PC-3 (cell line): ENCODE data around the gene HRH2. TPM values are rescaled to one million over a fixed set of nuclear protein-coding genes. Genes with fewer than 3 reads are reported as not detected.

Source experiments
- ATAC-seq: fragments of 200-7000 bp; cut with Tn5 transposase; 2 replicates; pipeline ENCODE4 v1.9.1; 2020; ENCODE audit warnings: mild to moderate bottlenecking, moderate library complexity
- BruUV-seq: library from RNA; stranded (reverse); fragments of 400-500 nt; replicated peaks from 2 replicates; lab custom pipeline; 2021; lab: Mats Ljungman, UMichigan
- CTCF ChIA-PET: fragments of 300-600 bp; sonication (Branson Sonifier 250); formaldehyde crosslinking; loops from one replicate; lab custom pipeline; 2022; ENCODE audit warnings: antibody characterized with exemption; lab: Charles Lee
- POLR2A ChIA-PET: fragments of 300-600 bp; sonication (Branson Sonifier 250); formaldehyde crosslinking; loops from one replicate; lab custom pipeline; 2022; ENCODE audit warnings: antibody characterized with exemption; ENCODE audit not compliant: unreplicated experiment; lab: Charles Lee
- DNase-seq: peaks from one replicate; pipeline ENCODE4 v3.0.0-alpha.2; 2015
- H2AFZ ChIP-seq: fragments of 300-600 bp; sonication (generic); 2 replicates; pipeline ENCODE4 v1.6.0; 2016; ENCODE audit warnings: antibody characterized with exemption, low read length
- H3F3A ChIP-seq: fragments of 300-600 bp; sonication (generic); one replicate; pipeline ENCODE4 v1.6.0; 2017; ENCODE audit warnings: antibody characterized with exemption, low read length, control low read depth, mild to moderate bottlenecking; ENCODE audit not compliant: unreplicated experiment
- H3K27ac ChIP-seq: fragments of 300-600 bp; sonication (generic); 2 replicates; pipeline ENCODE4 v1.5.1; 2016; ENCODE audit warnings: mild to moderate bottlenecking, low read length
- H3K27me3 ChIP-seq: fragments of 300-600 bp; sonication (generic); 2 replicates; pipeline ENCODE4 v1.6.1; 2016; ENCODE audit warnings: low read length, mixed read lengths
- H3K36me3 ChIP-seq: fragments of 300-600 bp; sonication (generic); 2 replicates; pipeline ENCODE4 v1.6.1; 2016; ENCODE audit warnings: low read depth, mixed run types, low read length, mixed read lengths
- H3K4me1 ChIP-seq: fragments of 300-600 bp; sonication (generic); 2 replicates; pipeline ENCODE4 v1.5.1; 2016; ENCODE audit warnings: low read length; ENCODE audit not compliant: insufficient read depth
- H3K4me2 ChIP-seq: fragments of 300-600 bp; sonication (generic); 2 replicates; pipeline ENCODE4 v1.6.0; 2016; ENCODE audit warnings: low read length
- H3K4me3 ChIP-seq: fragments of 300-600 bp; sonication (generic); 2 replicates; pipeline ENCODE4 v1.5.1; 2016; ENCODE audit warnings: mild to moderate bottlenecking, low read length, mixed read lengths
- H3K79me2 ChIP-seq: fragments of 300-600 bp; sonication (generic); 2 replicates; pipeline ENCODE4 v1.6.1; 2017; ENCODE audit warnings: low read length, mixed read lengths
- H3K9ac ChIP-seq: fragments of 300-600 bp; sonication (generic); 2 replicates; pipeline ENCODE4 v1.6.0; 2016; ENCODE audit warnings: mild to moderate bottlenecking, low read length
- H3K9me2 ChIP-seq: fragments of 300-600 bp; sonication (generic); replicated peaks from 2 replicates; pipeline ENCODE4 v1.6.1; 2016; ENCODE audit warnings: mixed run types, low read length, mixed read lengths
- H3K9me3 ChIP-seq: fragments of 300-600 bp; sonication (generic); 2 replicates; pipeline ENCODE4 v1.6.1; 2016; ENCODE audit warnings: low read length, mixed read lengths
- H4K20me1 ChIP-seq: fragments of 300-600 bp; sonication (generic); 2 replicates; pipeline ENCODE4 v1.6.1; 2016; ENCODE audit warnings: low read length, mixed read lengths
- CTCF ChIP-seq: fragments of 300-600 bp; sonication (generic); conservative IDR thresholded peaks from 2 replicates; pipeline ENCODE4 v1.5.1; 2017; ENCODE audit warnings: antibody characterized with exemption, low read depth, mild to moderate bottlenecking, low read length
- EZH2 ChIP-seq: fragments of 300-600 bp; sonication (generic); IDR thresholded peaks from one replicate; pipeline ENCODE4 v1.6.1; 2017; ENCODE audit warnings: antibody characterized with exemption, mild to moderate bottlenecking, low read length; ENCODE audit not compliant: unreplicated experiment
- EZH2phosphoT487 ChIP-seq: fragments of 300-600 bp; sonication (generic); IDR thresholded peaks from 2 replicates; pipeline ENCODE4 v1.6.1; 2018; ENCODE audit warnings: mild to moderate bottlenecking, antibody characterized with exemption, low read length, borderline replicate concordance
- intact Hi-C: fragments of 100-400 bp; cut with micrococcal nuclease; formaldehyde crosslinking; loops from 2 replicates; pipeline ENCODE4 v1.9.0; 2023
- total RNA-seq: library from RNA; depleted of rRNA; stranded (reverse); fragments of >200 nt; gene quantifications from 2 replicates; pipeline ENCODE4 v1.2.3, GENCODE V29; 2014

The HRH2 gene
- total RNA-seq, 1 experiment from 2014 or later: not detected

DNA sequence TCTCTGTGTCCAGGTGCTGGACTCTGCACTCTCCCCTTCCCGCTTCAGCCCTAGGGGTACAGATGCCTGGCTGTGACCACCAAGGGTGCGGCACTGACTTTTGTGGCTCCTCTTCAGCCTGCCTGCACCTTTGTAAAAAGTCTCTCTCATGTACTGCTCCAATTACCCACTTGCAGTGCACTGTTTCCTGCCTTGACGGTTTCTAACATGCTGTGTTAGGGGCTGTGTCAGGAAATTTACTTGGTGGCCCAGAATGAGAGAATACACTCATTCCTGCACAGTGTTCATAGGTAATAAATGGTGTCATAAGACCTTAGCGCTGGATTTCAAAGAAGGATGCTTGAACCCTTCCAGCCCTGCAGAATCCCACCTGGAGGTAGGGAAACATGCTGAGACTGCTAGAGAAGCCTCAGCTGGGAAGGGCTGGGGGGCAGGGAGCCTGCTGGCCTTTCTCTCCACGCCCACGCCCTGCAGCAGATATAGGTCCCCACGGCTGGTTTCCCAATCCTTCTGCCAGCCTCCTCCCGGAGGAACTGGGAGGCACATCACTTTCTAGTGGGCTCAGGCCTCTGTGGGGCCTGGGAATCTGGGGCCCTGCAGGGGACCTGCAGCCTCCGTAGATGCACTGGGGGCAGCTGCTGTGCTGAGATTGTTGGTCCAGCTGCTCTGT, 17.6 kb upstream of the HRH2 start:
- H3K9ac ChIP-seq: no peak overlapping the region
- no peaks in the 10 kb centered on the region for H3K9me3 ChIP-seq
- H3K79me2 ChIP-seq: no peaks in the 10 kb centered on the region
- H3K27ac ChIP-seq: no peak overlapping the region
- ATAC-seq (no peak), DNase-seq (no peak)
- ChIA-PET POLR2A (no interaction called here), CTCF (no interaction called here)
- no peak overlapping the region for H2AFZ ChIP-seq
- H3F3A ChIP-seq: no peaks in the 10 kb centered on the region
- no peaks in the 10 kb centered on the region for H3K4me1 ChIP-seq
- no peak for TF ChIP-seq EZH2
- TF ChIP-seq EZH2phosphoT487: no peak
- TF ChIP-seq CTCF: no peak
- intact Hi-C loops: no loop called here
- BruUV-seq: no TSS peak
- no peaks in the 10 kb centered on the region for H3K36me3 ChIP-seq
- peaks cover 40% of the 10 kb centered on the region for H3K27me3 ChIP-seq
- H3K4me2 ChIP-seq: no peak overlapping the region
- no peak overlapping the region for H3K4me3 ChIP-seq
- no peaks in the 10 kb centered on the region for H4K20me1 ChIP-seq
- no peaks in the 10 kb centered on the region for H3K9me2 ChIP-seq

GRCh38 chr5:175642998-175643397, 14.9 kb upstream of the HRH2 start:
- BruUV-seq: no TSS peak
- no peaks in the 10 kb centered on the region for H3K79me2 ChIP-seq
- DNase-seq (no peak), ATAC-seq (no peak)
- no peaks in the 10 kb centered on the region for H3K9me2 ChIP-seq
- H4K20me1 ChIP-seq: no peaks in the 10 kb centered on the region
- no peaks in the 10 kb centered on the region for H3K36me3 ChIP-seq
- no peak overlapping the region for H3K4me3 ChIP-seq
- intact Hi-C loops: no loop called here
- H3K27me3 ChIP-seq: peaks cover 32% of the 10 kb centered on the region
- H3K27ac ChIP-seq: no peak overlapping the region
- H3K4me2 ChIP-seq: no peak overlapping the region
- H3K9me3 ChIP-seq: no peaks in the 10 kb centered on the region
- H3F3A ChIP-seq: no peaks in the 10 kb centered on the region
- no peaks in the 10 kb centered on the region for H3K4me1 ChIP-seq
- H3K9ac ChIP-seq: no peak overlapping the region
- TF ChIP-seq EZH2 (no peak), EZH2phosphoT487 (no peak), CTCF (no peak)
- CTCF ChIA-PET: no interaction called here
- POLR2A ChIA-PET: no interaction called here
- no peak overlapping the region for H2AFZ ChIP-seq

GRCh38 chr5:175646251-175646650, 11.6 kb upstream of the HRH2 start:
- Histone ChIP-seq H3F3A (no peaks in the 10 kb centered on the region), H3K36me3 (no peaks in the 10 kb centered on the region), H3K79me2 (no peaks in the 10 kb centered on the region), H3K4me1 (no peaks in the 10 kb centered on the region), H3K9me2 (no peaks in the 10 kb centered on the region), H3K27ac (no peak overlapping the region), H3K27me3 (0 out of 2 replicates have a peak, but pooled peaks cover 11% of the 10 kb centered on the region), H4K20me1 (no peaks in the 10 kb centered on the region), H3K4me3 (no peak overlapping the region), H3K4me2 (no peak overlapping the region), H3K9ac (no peak overlapping the region), H2AFZ (no peak overlapping the region), H3K9me3 (no peaks in the 10 kb centered on the region)
- ChIA-PET CTCF (no interaction called here), POLR2A (no interaction called here)
- TF ChIP-seq CTCF (no peak), EZH2phosphoT487 (no peak)
- ATAC-seq (no peak), DNase-seq (no peak)
- BruUV-seq: no TSS peak
- intact Hi-C loops: no loop called here
